IMR-90 (cell line): Measurements from ENCODE around the gene PLXND1. TPM values are rescaled to one million over a fixed set of nuclear protein-coding genes. Genes with fewer than 3 reads are reported as not detected.

ENCODE experiments used
- ATAC-seq: fragments of 200-7000 bp; cut with Tn5 transposase; 2 replicates; pipeline ENCODE4 v1.9.1; 2020; ENCODE audit warnings: low read depth, mild to moderate bottlenecking, moderate library complexity
- BruUV-seq: library from RNA; stranded (reverse); fragments of 400-500 nt; replicated peaks from 2 replicates; lab custom pipeline; 2021; lab: Mats Ljungman, UMichigan
- CTCF ChIA-PET: fragments of 300-600 bp; formaldehyde crosslinking; extraction: SDS; loops from one replicate; lab custom pipeline; 2021; ENCODE audit warnings: antibody characterized with exemption; lab: Yijun Ruan, JAX
- POLR2A ChIA-PET: fragments of 300-600 bp; sonication (Branson Sonifier 250); formaldehyde crosslinking; loops from one replicate; lab custom pipeline; 2022; ENCODE audit warnings: antibody characterized with exemption; ENCODE audit not compliant: unreplicated experiment; lab: Charles Lee
- DNase-seq: peaks from one replicate; pipeline ENCODE4 v3.0.0; 2013
- H2AFZ ChIP-seq: replicated peaks from 2 replicates; pipeline ENCODE3; 2013; ENCODE audit warnings: low read length, mild to moderate bottlenecking; ENCODE audit not compliant: poor library complexity
- H2AK5ac ChIP-seq: 2 replicates; pipeline ENCODE4 v1.6.1; 2013; ENCODE audit warnings: low read depth, low read length, inconsistent platforms
- H2AK9ac ChIP-seq: replicated peaks from 2 replicates; pipeline ENCODE3; 2013; ENCODE audit warnings: mild to moderate bottlenecking, low read depth, low read length, moderate library complexity; ENCODE audit not compliant: poor library complexity
- H2BK120ac ChIP-seq: 2 replicates; pipeline ENCODE4 v1.6.1; 2013; ENCODE audit warnings: low read depth, low read length, inconsistent platforms
- H2BK15ac ChIP-seq: 3 replicates; pipeline ENCODE4 v1.6.1; 2013; ENCODE audit warnings: low read depth, low read length, inconsistent platforms
- H2BK20ac ChIP-seq: 2 replicates; pipeline ENCODE4 v1.6.1; 2013; ENCODE audit warnings: low read depth, mild to moderate bottlenecking, inconsistent platforms, low read length, moderate library complexity
- H2BK5ac ChIP-seq: 2 replicates; pipeline ENCODE4 v1.6.1; 2013; ENCODE audit warnings: mild to moderate bottlenecking, low read depth, low read length, inconsistent platforms; ENCODE audit not compliant: poor library complexity, severe bottlenecking
- H3K14ac ChIP-seq: replicated peaks from 2 replicates; pipeline ENCODE4 v1.6.1; 2013; ENCODE audit warnings: low read depth, low read length, inconsistent platforms
- H3K18ac ChIP-seq: 2 replicates; pipeline ENCODE4 v1.6.1; 2013; ENCODE audit warnings: low read depth, low read length, control low read depth
- H3K23ac ChIP-seq: 2 replicates; pipeline ENCODE4 v1.6.1; 2013; ENCODE audit warnings: low read depth, low read length, inconsistent platforms
- H3K27ac ChIP-seq: 2 replicates; pipeline ENCODE4 v1.5.1; 2013; ENCODE audit warnings: mild to moderate bottlenecking, control low read depth, low read length; ENCODE audit not compliant: insufficient read depth
- H3K27me3 ChIP-seq: 2 replicates; pipeline ENCODE4 v1.6.1; 2013; ENCODE audit warnings: low read length; ENCODE audit not compliant: control insufficient read depth, insufficient read depth
- H3K36me3 ChIP-seq: 2 replicates; pipeline ENCODE4 v1.6.1; 2013; ENCODE audit warnings: low read length, mixed read lengths; ENCODE audit not compliant: control insufficient read depth, insufficient read depth
- H3K4ac ChIP-seq: 2 replicates; pipeline ENCODE4 v1.6.1; 2013; ENCODE audit warnings: low read depth, low read length, inconsistent platforms
- H3K4me1 ChIP-seq: 2 replicates; pipeline ENCODE4 v1.6.1; 2013; ENCODE audit warnings: low read length, mixed read lengths; ENCODE audit not compliant: control insufficient read depth, insufficient read depth
- H3K4me2 ChIP-seq: 2 replicates; pipeline ENCODE4 v1.6.1; 2013; ENCODE audit warnings: low read depth, mild to moderate bottlenecking, control low read depth, low read length, moderate library complexity
- H3K4me3 ChIP-seq: 2 replicates; pipeline ENCODE4 v1.5.1; 2013; ENCODE audit warnings: low read depth, mild to moderate bottlenecking, control low read depth, low read length, moderate library complexity; ENCODE audit not compliant: insufficient read depth
- H3K56ac ChIP-seq: 2 replicates; pipeline ENCODE4 v1.6.1; 2013; ENCODE audit warnings: low read length, inconsistent platforms; ENCODE audit not compliant: insufficient read depth; ENCODE audit errors: extremely low read depth
- H3K79me1 ChIP-seq, 2 experiments: 2 replicates each; pipeline ENCODE4 v1.6.1; 2013; ENCODE audit warnings: low read length in 2 of 2, inconsistent platforms in 1 of 2, low read depth in 1 of 2
- H3K9ac ChIP-seq: 2 replicates; pipeline ENCODE4 v1.6.1; 2013; ENCODE audit warnings: low read depth, low read length, control low read depth
- H3K9me1 ChIP-seq: 2 replicates; pipeline ENCODE4 v1.6.1; 2013; ENCODE audit warnings: low read length, inconsistent platforms; ENCODE audit not compliant: insufficient read depth
- H3K9me3 ChIP-seq: 2 replicates; pipeline ENCODE4 v1.6.1; 2013; ENCODE audit warnings: low read length; ENCODE audit not compliant: control insufficient read depth, insufficient read depth
- H4K20me1 ChIP-seq: 2 replicates; pipeline ENCODE4 v1.6.1; 2013; ENCODE audit warnings: low read length, inconsistent platforms; ENCODE audit not compliant: insufficient read depth
- H4K5ac ChIP-seq: 2 replicates; pipeline ENCODE4 v1.6.1; 2013; ENCODE audit warnings: mild to moderate bottlenecking, low read depth, low read length, control low read depth
- H4K8ac ChIP-seq, 2 experiments: 2 replicates each; pipeline ENCODE4 v1.6.1; 2013; ENCODE audit warnings: low read depth in 2 of 2, low read length in 2 of 2, control low read depth in 1 of 2, inconsistent platforms in 1 of 2
- H4K91ac ChIP-seq: 2 replicates; pipeline ENCODE4 v1.6.1; 2013; ENCODE audit warnings: low read depth, low read length, inconsistent platforms; ENCODE audit not compliant: insufficient read depth
- BHLHE40 ChIP-seq: fragments of 150-350 bp; IDR thresholded peaks from 2 replicates; pipeline ENCODE4 v1.6.1; 2016; ENCODE audit warnings: mild to moderate bottlenecking, low read depth, low read length
- CHD1 ChIP-seq: IDR thresholded peaks from 2 replicates; pipeline ENCODE4 v1.6.1; 2012; ENCODE audit warnings: low read depth, low read length, improper control_type of control experiment
- CTCF ChIP-seq: conservative IDR thresholded peaks from 2 replicates; pipeline ENCODE4 v1.5.1; 2012; ENCODE audit warnings: mild to moderate bottlenecking, low read depth, low read length, improper control_type of control experiment
- ELK1 ChIP-seq: fragments of 150-350 bp; IDR thresholded peaks from 2 replicates; pipeline ENCODE4 v1.6.1; 2016; ENCODE audit warnings: low read depth, mild to moderate bottlenecking, low read length, moderate library complexity, borderline replicate concordance
- FOS ChIP-seq: fragments of 150-350 bp; IDR thresholded peaks from 2 replicates; pipeline ENCODE4 v1.6.1; 2016; ENCODE audit warnings: low read depth, low read length
- MXI1 ChIP-seq: IDR thresholded peaks from 2 replicates; pipeline ENCODE4 v1.6.1; 2012; ENCODE audit warnings: low read depth, mild to moderate bottlenecking, low read length, moderate library complexity, borderline replicate concordance
- NFE2L2 ChIP-seq: fragments of 150-350 bp; IDR thresholded peaks from 2 replicates; pipeline ENCODE4 v1.6.1; 2016; ENCODE audit warnings: low read depth, mild to moderate bottlenecking, low read length
- POLR2A ChIP-seq: IDR thresholded peaks from 2 replicates; pipeline ENCODE4 v1.6.1; 2012; ENCODE audit warnings: mild to moderate bottlenecking, low read depth, low read length
- RFX5 ChIP-seq: IDR thresholded peaks from 2 replicates; pipeline ENCODE4 v1.8.0; 2012; ENCODE audit warnings: low read depth, mild to moderate bottlenecking, low read length, moderate library complexity
- USF2 ChIP-seq: fragments of 150-350 bp; IDR thresholded peaks from 2 replicates; pipeline ENCODE4 v1.6.1; 2017; ENCODE audit warnings: mild to moderate bottlenecking, antibody characterized with exemption, low read length, low read depth
- WGBS, 2 experiments: methylation state at CpG; one replicate each; pipeline versions ENCODE4 v1.1.5 to v1.1.7; 2013; ENCODE audit warnings: missing lambda C conversion rate in 2 of 2; ENCODE audit not compliant: insufficient read length in 1 of 2; ENCODE audit errors: extremely low coverage in 2 of 2; 5-methylcytosine and 5-hydroxymethylcytosine counted together
- dilution Hi-C: fragments of 300-500 bp; cut with HindIII; formaldehyde crosslinking; loops from one replicate; pipeline ENCODE4 v1.14.3; 2018; ENCODE audit warnings: low sequenced_read_pairs; ENCODE audit not compliant: unreplicated experiment
- in situ Hi-C: fragments of 300-500 bp; cut with MboI; formaldehyde crosslinking; loops from 3 replicates; pipeline ENCODE4 v1.14.3; 2019; ENCODE audit warnings: low sequenced_read_pairs, inconsistent platforms, mixed read lengths
- intact Hi-C: fragments of 100-400 bp; cut with micrococcal nuclease; formaldehyde crosslinking; loops from 2 replicates; pipeline ENCODE4 v1.10.0; 2022
- polyA plus RNA-seq, 3 experiments: library from polyadenylated mRNA; depleted of rRNA; stranded (reverse); fragments of >200 nt; gene quantifications; 2 replicates each; pipeline ENCODE4 v1.2.3, GENCODE V29; 2012; ENCODE audit warnings: low replicate concordance in 1 of 3
- total RNA-seq: library from RNA; depleted of rRNA; stranded (reverse); fragments of >200 nt; gene quantifications from 2 replicates; pipeline ENCODE4 v1.2.3, GENCODE V29; 2012

PLXND1 gene
- total and polyA plus RNA-seq, 2 of the 4 experiments (the other 2 are of a cell fraction) = 19.2 to 67.1 TPM

GRCh38 chr3:129583289-129583688, 23.2 kb downstream of the PLXND1 start:
- TF ChIP-seq MXI1 = no peak
- TF ChIP-seq FOS = no peak
- TF ChIP-seq USF2 = no peak
- TF ChIP-seq CTCF = no peak
- TF ChIP-seq ELK1 = no peak
- TF ChIP-seq CHD1 = no peak
- TF ChIP-seq RFX5 = no peak
- TF ChIP-seq NFE2L2 = no peak
- TF ChIP-seq BHLHE40 = no peak
- TF ChIP-seq POLR2A = no peak
- CTCF ChIA-PET = no interaction called here
- Histone ChIP-seq H3K4me3 (no peak overlapping the region), H3K4me1 (peaks cover 6% of the 10 kb centered on the region; the same call in 1 of the 2 replicates), H4K20me1 (peaks cover 4% of the 10 kb centered on the region), H3K79me1 (peaks cover 2 to 38% of the 10 kb centered on the region in 2 experiments), H4K91ac (no peak overlapping the region), H3K27ac (no peak overlapping the region), H3K36me3 (peaks cover 27% of the 10 kb centered on the region), H2AFZ (no peak overlapping the region), H2BK15ac (no peak overlapping the region), H3K56ac (no peak overlapping the region), H4K5ac (no peak overlapping the region), H3K23ac (no peak overlapping the region), H3K27me3 (no peaks in the 10 kb centered on the region), H2AK9ac (no peak overlapping the region), H3K9me1 (0 out of 2 replicates have a peak, but pooled peaks cover 2% of the 10 kb centered on the region), H3K14ac (no peak overlapping the region), H2BK5ac (no peak overlapping the region), H2BK20ac (no peak overlapping the region), H3K18ac (no peak overlapping the region), H3K9ac (no peak overlapping the region), H3K4ac (no peak overlapping the region), H4K8ac (no peak overlapping the region), H2BK120ac (no peak overlapping the region), H2AK5ac (no peak overlapping the region), H3K4me2 (no peak overlapping the region), H3K9me3 (no peaks in the 10 kb centered on the region)
- WGBS, 2 experiments = 97% methylated on average over 4 of the region's 9 CpGs; no CpG with 5 or more reads in 1 of the 2 experiments
- ATAC-seq (no peak), DNase-seq (no peak)
- in situ Hi-C loops = no loop called here
- POLR2A ChIA-PET = no interaction called here
- dilution Hi-C loops = no loop called here
- intact Hi-C loops = no loop called here
- BruUV-seq = no TSS peak
